CD4-positive, alpha-beta T cell (primary cell): Measurements from ENCODE around the gene UBL4B. TPM values are rescaled to one million over a fixed set of nuclear protein-coding genes. Genes with fewer than 3 reads are reported as not detected.

Experiments
- ATAC-seq: fragments of 200-7000 bp; cut with Tn5 transposase; one replicate; pipeline ENCODE4 v1.10.0; 2022; ENCODE audit warnings: mild to moderate bottlenecking; ENCODE audit not compliant: poor library complexity
- CTCF ChIA-PET: fragments of 350-600 bp; sonication (Branson Sonifier 250); formaldehyde crosslinking; loops from one replicate; lab custom pipeline; 2021; ENCODE audit warnings: antibody characterized with exemption, inconsistent platforms; lab: Charles Lee
- POLR2A ChIA-PET: fragments of 350-600 bp; sonication (Branson Sonifier 250); formaldehyde crosslinking; loops from one replicate; lab custom pipeline; 2021; ENCODE audit warnings: antibody characterized with exemption, inconsistent platforms; lab: Charles Lee
- DNase-seq, 14 experiments: peaks; one replicate each; pipeline ENCODE4 v3.0.0-alpha.2; 2013 to 2020; ENCODE audit warnings: mixed read lengths in 2 of 14
- H3K27ac ChIP-seq, 2 donors: one replicate each; pipeline versions ENCODE4 v1.5.1 to v1.7.0; 2013; ENCODE audit warnings: low read length in 2 of 2, low read depth in 1 of 2, mild to moderate bottlenecking in 1 of 2
- H3K27me3 ChIP-seq, 2 experiments: 1 replicate in 1 of 2; 2 replicates in 1 of 2; pipeline versions ENCODE4 v1.6.1 to v1.7.0; 2013; ENCODE audit warnings: low read length in 2 of 2, control low read depth in 1 of 2, mild to moderate bottlenecking in 1 of 2, moderate library complexity in 1 of 2; ENCODE audit not compliant: insufficient read depth in 2 of 2, control insufficient read depth in 1 of 2
- H3K36me3 ChIP-seq: one replicate; pipeline ENCODE4 v1.6.1; 2013; ENCODE audit warnings: low read length, control low read depth; ENCODE audit not compliant: insufficient read depth
- H3K4me1 ChIP-seq: one replicate; pipeline ENCODE4 v1.6.1; 2013; ENCODE audit warnings: low read length, control low read depth; ENCODE audit not compliant: insufficient read depth
- H3K4me3 ChIP-seq: one replicate; pipeline ENCODE4 v1.5.1; 2013; ENCODE audit warnings: mild to moderate bottlenecking, low read length, moderate library complexity
- H3K9me3 ChIP-seq, 2 experiments: 1 replicate in 1 of 2; 2 replicates in 1 of 2; pipeline versions ENCODE4 v1.6.1 to v1.7.0; 2013; ENCODE audit warnings: low read length in 2 of 2, mild to moderate bottlenecking in 2 of 2, control low read depth in 1 of 2, moderate library complexity in 1 of 2; ENCODE audit not compliant: control insufficient read depth in 1 of 2, insufficient read depth in 1 of 2
- H3K27ac Mint-ChIP-seq: one replicate; pipeline ENCODE4 v1.8.0; 2020; ENCODE audit warnings: mixed read lengths
- H3K27me3 Mint-ChIP-seq: one replicate; pipeline ENCODE4 v1.8.0; 2021; ENCODE audit warnings: mixed read lengths
- H3K36me3 Mint-ChIP-seq: one replicate; pipeline ENCODE4 v1.8.0; 2021; ENCODE audit warnings: low read depth, mixed read lengths
- H3K4me1 Mint-ChIP-seq: one replicate; pipeline ENCODE4 v1.8.0; 2021; ENCODE audit warnings: low read depth, mixed read lengths
- H3K4me3 Mint-ChIP-seq: one replicate; pipeline ENCODE4 v1.8.0; 2020; ENCODE audit warnings: mild to moderate bottlenecking, mixed read lengths
- H3K9me3 Mint-ChIP-seq: one replicate; pipeline ENCODE4 v1.8.0; 2020; ENCODE audit warnings: mixed read lengths
- CTCF ChIP-seq: fragments of 200-600 bp; IDR thresholded peaks from one replicate; pipeline ENCODE4 v1.8.0; 2022; ENCODE audit warnings: antibody characterized with exemption, mild to moderate bottlenecking
- intact Hi-C, 2 experiments: fragments of 100-400 bp; cut with DNase I in 1 of 2; cut with micrococcal nuclease in 1 of 2; formaldehyde crosslinking; loops; one replicate each; pipeline versions ENCODE4 v1.15.1 to v1.9.0; 2023 to 2025; cut with DNase I, micrococcal nuclease
- total RNA-seq, 174 experiments: library from RNA in 2 of 174; stranded (reverse) in 2 of 174; gene quantifications; one replicate each; pipeline ENCODE4 v1.2.3 and lab custom pipeline; 2021 to 2026

UBL4B gene
- total RNA-seq, 2 experiments from 2014 or later = not detected

- H3K27me3 Mint-ChIP-seq = peaks cover 90% of the 10 kb centered on the region
- H3K27ac Mint-ChIP-seq = no peak overlapping the region
- no peaks in the 10 kb centered on the region for H3K9me3 Mint-ChIP-seq
- H3K27me3 ChIP-seq = peaks cover 31 to 44% of the 10 kb centered on the region in 2 experiments
- H3K4me3 ChIP-seq = no peak overlapping the region
- peaks cover 6% of the 10 kb centered on the region for H3K4me1 Mint-ChIP-seq
- no peak for TF ChIP-seq CTCF
- ChIA-PET POLR2A (no interaction called here), CTCF (no interaction called here)
- H3K27ac ChIP-seq = no peak overlapping the region
- no peaks in the 10 kb centered on the region for H3K36me3 Mint-ChIP-seq
- intact Hi-C loops = no loop called here
- H3K36me3 ChIP-seq = no peaks in the 10 kb centered on the region
- H3K4me3 Mint-ChIP-seq = peak overlapping the region; percentile 17
- peaks cover 21% of the 10 kb centered on the region for H3K4me1 ChIP-seq
- ATAC-seq (no peak), DNase-seq (no peak)
- H3K9me3 ChIP-seq = no peaks in the 10 kb centered on the region
Measured at GRCh38 chr1:110082477-110082876, 29.8 kb upstream of the UBL4B start.

- H3K27ac Mint-ChIP-seq = no peak overlapping the region
- no peaks in the 10 kb centered on the region for H3K9me3 ChIP-seq
- ATAC-seq (no peak), DNase-seq (peak in 2 of 14 experiments; percentile 11 to 23)
- H3K27ac ChIP-seq = no peak overlapping the region
- TF ChIP-seq CTCF = no peak
- peaks cover 95% of the 10 kb centered on the region for H3K27me3 Mint-ChIP-seq
- H3K4me3 Mint-ChIP-seq = peak overlapping the region; percentile 89
- peaks cover 34 to 44% of the 10 kb centered on the region in 2 experiments for H3K27me3 ChIP-seq
- intact Hi-C loops = no loop called here
- no peaks in the 10 kb centered on the region for H3K36me3 ChIP-seq
- POLR2A ChIA-PET = interaction anchor here (1.5 kb wide), 1 partner anchor 49 kb away, joined by 7 read pairs; the partner anchor contains the start of gene STRIP1
- CTCF ChIA-PET = no interaction called here
- H3K36me3 Mint-ChIP-seq = no peaks in the 10 kb centered on the region
- H3K9me3 Mint-ChIP-seq = no peaks in the 10 kb centered on the region
- H3K4me3 ChIP-seq = peak overlapping the region; percentile 64
- peaks cover 21% of the 10 kb centered on the region for H3K4me1 ChIP-seq
- peaks cover 6% of the 10 kb centered on the region for H3K4me1 Mint-ChIP-seq
Measured at GRCh38 chr1:110083061-110083865, 29.0 kb upstream of the UBL4B start.

GRCh38 chr1:110083866-110084226, 28.4 kb upstream of the UBL4B start:
- H3K27me3 ChIP-seq = peaks cover 37 to 44% of the 10 kb centered on the region in 2 experiments

More at GRCh38 chr1:110083866-110084226, 28.4 kb upstream of the UBL4B start:
- Histone ChIP-seq H3K9me3 (peaks cover 0 to 4% of the 10 kb centered on the region in 2 experiments), H3K4me1 (peaks cover 21% of the 10 kb centered on the region), H3K36me3 (no peaks in the 10 kb centered on the region), H3K4me3 (peak overlapping the region; percentile 64), H3K27ac (no peak overlapping the region)
- Mint-ChIP-seq H3K27me3 (peaks cover 92% of the 10 kb centered on the region), H3K4me3 (peak overlapping the region; percentile 89), H3K9me3 (no peaks in the 10 kb centered on the region), H3K36me3 (no peaks in the 10 kb centered on the region), H3K27ac (no peak overlapping the region), H3K4me1 (peaks cover 6% of the 10 kb centered on the region)
- DNase-seq (peak in 2 of 14 experiments; percentile 9 to 16), ATAC-seq (no peak)
- intact Hi-C loops = no loop called here
- CTCF ChIA-PET = no interaction called here
- TF ChIP-seq CTCF = no peak
- POLR2A ChIA-PET = interaction anchor here (1.5 kb wide), 1 partner anchor 49 kb away, joined by 7 read pairs; the partner anchor contains the start of gene STRIP1
